ENCODE data around the gene CBX8.
A peak's percentile ranks its signal among the peaks of the same experiment; 100 is the strongest.

Gene CBX8

GRCh38 chr17:79796763-79797491 is at the start of gene CBX8:
TSS of gene CBX8 (minus strand) at chr17:79797077. CDS start at chr17:79796998, 79 bp downstream.
- peak; percentile 99 for DNase-seq (ENCODE audit: low read depth, low spot score)

GRCh38 chr17:79845601-79845949 is 48.7 kb upstream of the CBX8 start:
- DNase-seq (ENCODE audit: low read depth, low spot score): no peak

DNA sequence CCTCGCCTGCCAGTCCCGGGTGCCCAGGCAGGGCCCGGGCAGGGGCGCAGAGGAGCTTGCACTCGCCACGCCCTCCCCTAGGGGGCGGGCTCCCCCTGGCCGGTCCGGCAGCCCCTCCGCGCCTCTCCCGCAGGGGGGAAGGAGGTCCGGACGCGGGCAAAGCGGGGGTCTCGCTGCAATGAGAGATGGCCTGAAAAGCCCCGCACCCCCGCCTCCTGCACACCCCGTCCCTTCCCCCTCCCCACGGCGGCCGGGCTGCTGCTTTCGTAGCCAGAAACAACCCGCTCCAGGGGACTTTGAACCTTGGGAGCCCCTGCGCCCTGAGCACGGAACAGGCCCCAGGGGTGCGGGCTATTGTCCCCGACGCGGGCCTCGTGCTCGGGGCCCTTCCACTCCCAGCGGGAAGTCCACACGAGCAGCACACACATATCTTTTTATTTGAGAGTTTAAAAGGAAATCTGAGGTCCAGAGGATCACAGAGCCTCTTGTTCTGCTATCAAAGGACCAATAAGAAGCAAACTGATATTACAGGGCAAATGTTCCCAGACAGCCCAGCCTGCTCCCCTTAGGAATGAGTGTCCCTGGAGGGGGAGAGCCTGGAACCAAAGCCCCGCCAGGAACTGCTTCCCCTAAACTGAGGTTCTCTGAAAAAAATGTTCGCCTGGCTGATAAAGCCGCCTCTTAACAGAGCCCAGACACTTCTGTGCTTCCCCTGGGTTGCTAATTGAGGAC is 48.2 kb upstream of the CBX8 start:
- DNase-seq (ENCODE audit: low read depth, low spot score): peak; percentile 41

- DNase-seq (ENCODE audit: low read depth, low spot score): peak; percentile 46
These were observed 47.2 kb upstream of the CBX8 start for GRCh38 chr17:79843816-79844800.

DNA sequence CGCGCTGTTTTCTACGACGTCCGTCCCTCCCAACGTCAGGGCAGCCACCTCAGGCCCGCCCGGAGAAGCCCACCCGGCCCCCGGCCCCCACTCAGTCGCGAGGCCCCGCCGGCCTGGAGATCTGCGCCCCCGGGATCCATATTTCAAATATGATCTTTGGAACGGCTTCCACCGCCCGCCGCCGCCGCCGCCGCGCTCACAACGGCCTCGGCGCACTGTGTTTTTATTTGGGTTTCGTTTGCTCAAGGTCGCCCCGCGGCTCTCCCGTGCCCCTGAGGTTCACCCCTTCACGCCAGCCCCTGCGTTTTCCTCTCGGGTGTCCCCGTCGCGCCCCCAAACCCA is 46.6 kb upstream of the CBX8 start:
- no peak for DNase-seq (ENCODE audit: low read depth, low spot score)

DNA sequence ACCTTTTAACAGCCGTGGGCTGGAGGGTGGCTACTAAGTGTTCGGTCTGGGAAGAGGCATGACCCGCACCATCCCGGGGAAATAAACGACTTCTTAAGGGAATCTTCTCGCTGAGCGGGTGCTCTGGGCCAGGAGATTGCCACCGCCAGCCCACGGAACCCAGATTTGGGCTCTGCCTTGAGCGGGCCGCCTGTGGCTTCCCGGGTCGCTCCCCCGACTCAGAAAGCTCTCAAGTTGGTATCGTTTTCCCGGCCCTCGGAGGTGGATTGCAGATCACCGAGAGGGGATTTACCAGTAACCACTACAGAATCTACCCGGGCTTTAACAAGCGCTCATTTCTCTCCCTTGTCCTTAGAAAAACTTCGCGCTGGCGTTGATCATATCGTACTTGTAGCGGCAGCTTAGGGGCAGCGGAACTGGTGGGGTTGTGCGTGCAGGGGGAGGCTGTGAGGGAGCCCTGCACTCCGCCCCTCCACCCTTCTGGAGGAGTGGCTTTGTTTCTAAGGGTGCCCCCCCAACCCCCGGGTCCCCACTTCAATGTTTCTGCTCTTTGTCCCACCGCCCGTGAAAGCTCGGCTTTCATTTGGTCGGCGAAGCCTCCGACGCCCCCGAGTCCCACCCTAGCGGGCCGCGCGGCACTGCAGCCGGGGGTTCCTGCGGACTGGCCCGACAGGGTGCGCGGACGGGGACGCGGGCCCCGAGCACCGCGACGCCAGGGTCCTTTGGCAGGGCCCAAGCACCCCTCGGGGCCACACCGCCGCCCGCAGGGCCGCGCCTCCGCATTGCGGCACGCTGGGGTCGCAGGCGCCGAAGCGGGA is 46.0 kb upstream of the CBX8 start:
- peak; percentile 42 for DNase-seq (ENCODE audit: low read depth, low spot score)

- peak; percentile 61 for DNase-seq (ENCODE audit: low read depth, low spot score)
These were observed 45.3 kb upstream of the CBX8 start for GRCh38 chr17:79842136-79842655.

DNA sequence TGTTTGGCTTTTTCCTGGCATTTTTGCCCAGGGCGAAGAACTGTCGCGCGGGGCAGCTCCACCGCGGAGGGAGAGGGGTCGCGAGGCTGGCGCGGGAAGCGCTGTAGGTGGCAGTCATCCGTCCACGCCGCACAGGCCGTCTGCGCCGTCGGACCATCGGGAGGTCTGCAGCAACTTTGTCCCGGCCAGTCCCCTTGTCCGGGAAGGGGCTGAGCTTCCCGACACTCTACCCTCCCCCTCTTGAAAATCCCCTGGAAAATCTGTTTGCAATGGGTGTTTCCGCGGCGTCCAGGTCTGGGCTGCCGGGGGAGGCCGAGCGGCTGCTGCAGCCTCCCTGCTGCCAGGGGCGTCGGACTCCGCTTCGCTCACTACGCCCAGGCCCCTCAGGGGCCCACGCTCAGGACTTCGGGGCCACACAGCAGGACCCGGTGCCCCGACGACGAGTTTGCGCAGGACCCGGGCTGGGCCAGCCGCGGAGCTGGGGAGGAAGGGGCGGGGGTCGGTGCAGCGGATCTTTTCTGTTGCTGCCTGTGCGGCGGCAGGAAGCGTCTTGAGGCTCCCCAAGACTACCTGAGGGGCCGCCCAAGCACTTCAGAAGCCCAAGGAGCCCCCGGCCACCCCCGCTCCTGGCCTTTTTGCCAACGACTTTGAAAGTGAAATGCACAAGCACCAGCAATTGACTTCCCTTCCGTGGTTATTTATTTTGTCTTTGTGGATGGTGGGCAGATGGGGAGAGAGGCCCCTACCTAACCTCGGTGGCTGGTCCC is 44.7 kb upstream of the CBX8 start:
- DNase-seq (ENCODE audit: low read depth, low spot score): peak; percentile 52

- no peak for DNase-seq (ENCODE audit: low read depth, low spot score)
These were observed 44.1 kb upstream of the CBX8 start for GRCh38 chr17:79840989-79841286.

- peak; percentile 63 for DNase-seq (ENCODE audit: low read depth, low spot score)
These were observed 43.6 kb upstream of the CBX8 start for GRCh38 chr17:79840269-79840988.

GRCh38 chr17:79839356-79840268 is 42.7 kb upstream of the CBX8 start, which contains the start of gene CBX4:
TSS of gene CBX4 (minus strand) at chr17:79839440. CDS start at chr17:79839251, 189 bp downstream.
- DNase-seq (ENCODE audit: low read depth, low spot score): peak; percentile 84

- peak; percentile 80 for DNase-seq (ENCODE audit: low read depth, low spot score)
These were observed 41.8 kb upstream of the CBX8 start for GRCh38 chr17:79838522-79839274.

DNA sequence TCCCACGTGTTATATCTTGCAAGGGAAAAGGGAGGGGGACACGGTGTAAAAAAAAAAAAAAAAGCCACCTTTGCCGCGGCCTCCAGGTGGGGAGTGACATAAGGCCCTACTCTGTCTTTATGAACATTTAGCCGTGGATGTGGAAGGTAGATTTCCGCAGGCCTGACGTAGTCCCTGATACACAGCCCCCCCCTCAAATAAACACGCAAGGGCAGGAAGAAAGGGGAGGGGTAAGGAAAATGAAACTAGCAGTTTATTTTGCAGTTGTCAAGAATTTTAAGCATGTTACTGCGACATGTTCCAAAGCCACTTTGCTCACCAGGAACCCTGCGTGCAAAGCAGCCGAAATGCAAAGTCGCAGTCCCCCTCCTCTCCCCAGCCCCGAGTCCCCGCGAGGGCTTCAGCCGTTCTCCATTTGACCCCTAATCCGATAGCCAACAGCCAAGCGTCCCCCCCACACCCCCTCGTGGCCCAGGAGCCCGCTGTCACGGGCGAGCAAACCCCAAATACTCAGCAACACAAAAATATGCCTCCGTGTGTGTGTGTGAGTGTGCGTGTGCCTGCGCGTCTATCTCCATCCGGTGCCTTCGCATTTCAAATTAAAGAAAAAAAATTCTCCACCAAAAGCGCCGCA is 41.1 kb upstream of the CBX8 start:
- no peak for DNase-seq (ENCODE audit: low read depth, low spot score)

- DNase-seq (ENCODE audit: low read depth, low spot score): peak; percentile 46
These were observed 40.4 kb upstream of the CBX8 start for GRCh38 chr17:79836972-79837887.

DNA sequence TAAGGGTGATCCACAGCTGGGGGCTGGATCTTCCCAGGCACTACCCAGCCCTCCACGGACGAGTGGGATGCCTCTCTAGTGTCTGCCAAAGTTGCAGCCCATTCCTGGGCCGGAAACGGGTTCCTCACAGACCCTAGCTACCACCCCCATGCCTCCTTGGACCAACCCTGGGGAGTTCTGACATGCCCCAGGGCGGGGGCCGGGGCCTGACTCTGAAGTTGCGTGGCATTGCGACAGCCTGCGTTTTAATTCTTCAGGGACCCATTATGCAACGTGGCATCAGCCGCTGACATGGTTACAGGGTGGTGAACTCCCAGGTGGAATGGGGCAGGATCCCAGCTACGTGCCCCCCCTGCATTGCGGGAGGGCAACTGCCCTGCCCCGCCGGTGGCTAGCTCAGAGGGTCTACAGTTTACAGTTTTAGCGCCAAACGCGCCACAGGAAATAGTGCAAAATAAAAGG is 39.7 kb upstream of the CBX8 start:
- no peak for DNase-seq (ENCODE audit: low read depth, low spot score)

- DNase-seq (ENCODE audit: low read depth, low spot score): peak; percentile 99
These were observed 39.2 kb upstream of the CBX8 start for GRCh38 chr17:79835953-79836509.
